Parathyroid adenoma (tissue), 2 donors: ENCODE measurements around the gene PI4K2A.
A peak's percentile ranks its signal among the peaks of the same experiment; 100 is the strongest.

Source experiments
- H2AFZ ChIP-seq: fragments of 300-600 bp; sonication (generic); one replicate; pipeline ENCODE4 v1.7.0; 2017; ENCODE audit warnings: antibody characterized with exemption, mild to moderate bottlenecking
- H3K27ac ChIP-seq: fragments of 300-600 bp; sonication (generic); one replicate; pipeline ENCODE4 v1.7.0; 2017
- H3K27me3 ChIP-seq: fragments of 300-600 bp; sonication (generic); one replicate; pipeline ENCODE4 v1.7.0; 2017; ENCODE audit warnings: low read length; ENCODE audit not compliant: control insufficient read depth, insufficient read depth
- H3K36me3 ChIP-seq: fragments of 300-600 bp; sonication (generic); one replicate; pipeline ENCODE4 v1.7.0; 2017; ENCODE audit warnings: low read length; ENCODE audit not compliant: control insufficient read depth, insufficient read depth
- H3K4me1 ChIP-seq: fragments of 300-600 bp; sonication (generic); one replicate; pipeline ENCODE4 v1.7.0; 2017; ENCODE audit warnings: control low read depth
- H3K4me2 ChIP-seq: fragments of 300-600 bp; sonication (generic); one replicate; pipeline ENCODE4 v1.7.0; 2017; ENCODE audit warnings: low read length
- H3K4me3 ChIP-seq: fragments of 300-600 bp; sonication (generic); one replicate; pipeline ENCODE4 v1.7.0; 2017; ENCODE audit warnings: low read depth, low read length
- H3K79me2 ChIP-seq: fragments of 300-600 bp; sonication (generic); one replicate; pipeline ENCODE4 v1.7.0; 2017; ENCODE audit warnings: control low read depth
- H3K9ac ChIP-seq: fragments of 300-600 bp; sonication (generic); one replicate; pipeline ENCODE4 v1.7.0; 2017; ENCODE audit warnings: mild to moderate bottlenecking
- H3K9me3 ChIP-seq: fragments of 300-600 bp; sonication (generic); one replicate; pipeline ENCODE4 v1.7.0; 2017; ENCODE audit warnings: low read length; ENCODE audit not compliant: control insufficient read depth
- TF ChIP-seq, protein P1 (sequence below): fragments of 300-600 bp; sonication (generic); IDR thresholded peaks from one replicate; pipeline ENCODE4 v1.7.0; 2017; ENCODE audit warnings: antibody characterized with exemption, mild to moderate bottlenecking
- donor health status: primary hyperparathyroidism.

Gene PI4K2A

DNA sequence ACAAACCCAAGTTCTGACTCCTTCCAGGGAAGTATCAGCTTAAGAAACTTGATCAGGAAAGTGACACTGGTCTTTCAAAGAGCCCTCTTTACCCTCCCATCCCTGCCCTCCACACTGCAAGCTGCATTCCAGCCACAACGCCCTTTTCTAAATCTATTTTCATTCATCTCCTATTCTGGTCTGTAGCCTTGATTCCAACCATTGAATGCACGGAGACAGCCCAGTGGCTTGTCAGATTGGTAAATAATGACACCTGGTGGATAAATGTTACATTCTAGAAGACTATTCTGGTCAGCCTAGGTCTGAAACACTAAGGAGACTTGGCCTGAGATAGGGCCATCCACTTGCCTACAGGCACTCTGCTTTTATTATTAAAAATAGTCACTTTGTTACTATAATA is 28.1 kb upstream of the PI4K2A start:
- H2AFZ ChIP-seq: no peak overlapping the region
- H3K4me1 ChIP-seq: peaks cover 8% of the 10 kb centered on the region
- H3K9me3 ChIP-seq: no peaks in the 10 kb centered on the region
- H3K27ac ChIP-seq: no peak overlapping the region
- H3K4me3 ChIP-seq: no peak overlapping the region
- no peaks in the 10 kb centered on the region for H3K79me2 ChIP-seq
- H3K9ac ChIP-seq: no peak overlapping the region
- H3K36me3 ChIP-seq: no peaks in the 10 kb centered on the region
- TF ChIP-seq, protein P1, sequence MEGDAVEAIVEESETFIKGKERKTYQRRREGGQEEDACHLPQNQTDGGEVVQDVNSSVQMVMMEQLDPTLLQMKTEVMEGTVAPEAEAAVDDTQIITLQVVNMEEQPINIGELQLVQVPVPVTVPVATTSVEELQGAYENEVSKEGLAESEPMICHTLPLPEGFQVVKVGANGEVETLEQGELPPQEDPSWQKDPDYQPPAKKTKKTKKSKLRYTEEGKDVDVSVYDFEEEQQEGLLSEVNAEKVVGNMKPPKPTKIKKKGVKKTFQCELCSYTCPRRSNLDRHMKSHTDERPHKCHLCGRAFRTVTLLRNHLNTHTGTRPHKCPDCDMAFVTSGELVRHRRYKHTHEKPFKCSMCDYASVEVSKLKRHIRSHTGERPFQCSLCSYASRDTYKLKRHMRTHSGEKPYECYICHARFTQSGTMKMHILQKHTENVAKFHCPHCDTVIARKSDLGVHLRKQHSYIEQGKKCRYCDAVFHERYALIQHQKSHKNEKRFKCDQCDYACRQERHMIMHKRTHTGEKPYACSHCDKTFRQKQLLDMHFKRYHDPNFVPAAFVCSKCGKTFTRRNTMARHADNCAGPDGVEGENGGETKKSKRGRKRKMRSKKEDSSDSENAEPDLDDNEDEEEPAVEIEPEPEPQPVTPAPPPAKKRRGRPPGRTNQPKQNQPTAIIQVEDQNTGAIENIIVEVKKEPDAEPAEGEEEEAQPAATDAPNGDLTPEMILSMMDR: peak; percentile 57
- no peaks in the 10 kb centered on the region for H3K27me3 ChIP-seq
- no peak overlapping the region for H3K4me2 ChIP-seq

DNA sequence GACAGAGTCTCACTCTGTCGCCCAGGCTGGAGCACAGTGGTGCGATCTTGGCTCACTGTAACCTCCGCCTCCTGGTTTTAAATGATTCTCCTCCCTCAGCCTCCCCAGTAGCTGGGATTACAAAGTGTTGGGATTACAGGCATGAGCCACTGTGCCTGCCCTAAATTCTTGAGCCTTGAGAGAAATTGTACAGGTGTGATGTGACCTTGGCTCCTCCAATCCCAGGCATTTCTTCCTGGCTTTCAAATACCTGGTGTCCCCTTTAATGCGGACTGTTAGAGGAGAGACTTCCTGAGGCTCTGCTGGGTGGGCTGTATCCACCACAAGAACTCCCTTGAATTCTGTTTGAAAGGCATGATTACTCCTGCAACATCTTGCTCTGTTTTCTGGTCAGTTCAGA is 22.2 kb upstream of the PI4K2A start:
- H3K27ac ChIP-seq: no peak overlapping the region
- H3K36me3 ChIP-seq: no peaks in the 10 kb centered on the region
- no peak overlapping the region for H3K4me3 ChIP-seq
- no peaks in the 10 kb centered on the region for H3K9me3 ChIP-seq
- peaks cover 9% of the 10 kb centered on the region for H3K79me2 ChIP-seq
- H3K4me1 ChIP-seq: peaks cover 31% of the 10 kb centered on the region
- H2AFZ ChIP-seq: no peak overlapping the region
- no peak overlapping the region for H3K4me2 ChIP-seq
- TF ChIP-seq, protein P1: no peak
- no peak overlapping the region for H3K9ac ChIP-seq
- no peaks in the 10 kb centered on the region for H3K27me3 ChIP-seq

DNA sequence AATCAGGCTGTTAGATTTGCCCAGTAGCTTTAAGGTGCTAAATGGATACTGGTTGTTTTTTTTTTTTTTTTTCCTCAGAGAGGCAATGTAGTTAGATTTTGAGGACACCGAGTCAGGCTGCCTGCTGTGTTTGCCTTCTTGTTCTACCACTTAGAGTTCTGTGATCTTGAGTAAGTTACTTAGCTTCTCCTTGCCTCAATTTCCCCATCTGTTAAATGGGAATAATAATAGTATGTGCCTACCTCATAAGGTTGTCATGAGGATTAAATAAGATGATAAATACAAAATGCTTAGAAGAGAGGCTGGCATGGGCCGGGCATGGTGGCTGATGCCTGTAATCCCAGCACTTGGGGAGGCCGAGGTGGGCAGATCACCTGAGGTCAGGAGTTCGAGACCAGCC is 21.7 kb upstream of the PI4K2A start:
- Histone ChIP-seq H3K4me3 (no peak overlapping the region), H3K27ac (no peak overlapping the region), H3K79me2 (peaks cover 13% of the 10 kb centered on the region), H2AFZ (no peak overlapping the region), H3K9me3 (no peaks in the 10 kb centered on the region), H3K36me3 (no peaks in the 10 kb centered on the region), H3K27me3 (no peaks in the 10 kb centered on the region), H3K9ac (no peak overlapping the region), H3K4me2 (no peak overlapping the region), H3K4me1 (peaks cover 31% of the 10 kb centered on the region)
- TF ChIP-seq, protein P1: no peak

DNA sequence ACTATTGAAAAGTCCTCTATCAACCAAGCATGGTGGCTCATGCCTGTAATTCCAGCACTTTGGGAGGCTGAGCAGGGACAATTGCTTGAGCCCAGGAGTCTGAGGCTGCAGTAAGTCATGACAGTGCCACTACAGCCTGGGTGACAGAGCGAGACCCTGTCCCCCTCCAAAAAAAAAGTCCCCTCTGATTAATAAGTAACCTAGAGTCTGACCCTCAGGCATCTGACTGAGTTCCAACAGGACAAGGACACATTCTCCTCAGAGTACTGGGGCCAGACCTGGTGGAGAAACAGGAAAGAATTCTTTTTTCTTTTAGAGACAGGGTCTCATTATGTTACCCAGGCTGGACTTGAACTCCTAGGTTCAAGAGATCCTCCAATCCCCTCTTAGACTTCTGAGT is 17.2 kb upstream of the PI4K2A start:
- Histone ChIP-seq H3K27me3 (no peaks in the 10 kb centered on the region), H3K4me2 (no peak overlapping the region), H3K36me3 (no peaks in the 10 kb centered on the region), H3K9me3 (no peaks in the 10 kb centered on the region), H3K9ac (no peak overlapping the region), H3K79me2 (peaks cover 23% of the 10 kb centered on the region), H3K4me3 (no peak overlapping the region), H2AFZ (no peak overlapping the region), H3K27ac (no peak overlapping the region), H3K4me1 (peaks cover 32% of the 10 kb centered on the region)
- TF ChIP-seq, protein P1: no peak

DNA sequence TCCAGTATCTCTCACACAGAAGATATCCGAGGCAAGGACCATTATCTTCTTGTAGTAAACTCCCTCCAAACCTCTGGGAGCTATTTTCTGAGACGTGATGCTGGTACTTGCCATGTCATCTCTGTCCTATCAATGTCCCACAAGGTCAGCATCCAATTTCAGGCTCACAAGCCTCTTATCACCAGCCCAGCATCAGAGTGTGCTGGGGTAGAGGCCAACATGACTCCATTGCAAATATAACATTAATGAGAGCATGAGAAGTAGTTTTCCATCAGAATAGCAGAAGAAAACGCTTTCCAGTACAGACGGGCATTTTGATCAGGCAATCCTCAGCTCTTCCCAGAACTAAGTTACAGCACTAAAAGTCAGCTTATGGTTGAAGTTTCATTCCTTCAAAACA is 12.7 kb upstream of the PI4K2A start:
- Histone ChIP-seq H3K4me2 (no peak overlapping the region), H3K9me3 (no peaks in the 10 kb centered on the region), H3K27ac (peak overlapping the region; percentile 34), H3K36me3 (no peaks in the 10 kb centered on the region), H3K4me1 (peaks cover 9% of the 10 kb centered on the region), H3K4me3 (no peak overlapping the region), H3K9ac (no peak overlapping the region), H2AFZ (no peak overlapping the region), H3K79me2 (peaks cover 19% of the 10 kb centered on the region), H3K27me3 (no peaks in the 10 kb centered on the region)
- TF ChIP-seq, protein P1: no peak
